NCI-H510A treated with DMSO at 0.1 percent for 48 hours (cell line): ENCODE results near the gene RPUSD3.
"Not testable (repeated sequence)": the region's sequence is repeated elsewhere in the genome, so short reads cannot be mapped to it uniquely, and the experiment has no call there.

Experiments used
- DNase-seq: peaks from one replicate; lab custom pipeline; 2025; lab: John Stamatoyannopoulos, UW

RPUSD3 gene, protein sequence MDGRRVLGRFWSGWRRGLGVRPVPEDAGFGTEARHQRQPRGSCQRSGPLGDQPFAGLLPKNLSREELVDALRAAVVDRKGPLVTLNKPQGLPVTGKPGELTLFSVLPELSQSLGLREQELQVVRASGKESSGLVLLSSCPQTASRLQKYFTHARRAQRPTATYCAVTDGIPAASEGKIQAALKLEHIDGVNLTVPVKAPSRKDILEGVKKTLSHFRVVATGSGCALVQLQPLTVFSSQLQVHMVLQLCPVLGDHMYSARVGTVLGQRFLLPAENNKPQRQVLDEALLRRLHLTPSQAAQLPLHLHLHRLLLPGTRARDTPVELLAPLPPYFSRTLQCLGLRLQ

GRCh38 chr3:9843715-9844438 lies at the start of gene RPUSD3:
Gene RPUSD3, minus strand, starts transcription at chr3:9844008. Its CDS starts 18 bp downstream, at chr3:9843990.
- peak; percentile 44 for DNase-seq

GRCh38 chr3:9891072-9891622 lies 47.3 kb upstream of the RPUSD3 start:
- DNase-seq = no peak

GRCh38 chr3:9890249-9891071 lies 46.7 kb upstream of the RPUSD3 start, which contains the start of gene JAGN1:
Gene JAGN1, plus strand, starts transcription at chr3:9890610. Its CDS starts 113 bp downstream, at chr3:9890723.
- peak; percentile 50 for DNase-seq

- no peak for DNase-seq
Observed at GRCh38 chr3:9889405-9889804, 45.6 kb upstream of the RPUSD3 start.

DNA sequence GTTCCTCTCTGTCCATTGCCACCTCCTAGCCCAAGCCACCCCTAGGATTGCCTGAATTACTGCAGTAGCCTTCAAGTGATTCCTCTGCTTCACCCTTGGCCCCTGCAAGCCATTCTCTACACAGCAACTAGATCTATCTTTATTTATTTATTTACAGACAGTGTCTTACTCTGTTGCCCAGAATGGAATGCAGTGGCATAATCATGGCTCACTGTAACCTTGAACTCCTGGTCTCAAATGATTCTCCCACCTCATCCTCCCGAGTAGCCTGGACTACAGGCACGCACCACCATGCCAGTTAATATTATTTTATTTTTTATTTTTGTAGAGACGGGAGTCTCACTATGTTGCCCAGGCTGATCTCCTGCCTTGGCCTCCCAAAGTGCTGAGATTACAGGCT lies 44.7 kb upstream of the RPUSD3 start:
- DNase-seq = no peak

DNA sequence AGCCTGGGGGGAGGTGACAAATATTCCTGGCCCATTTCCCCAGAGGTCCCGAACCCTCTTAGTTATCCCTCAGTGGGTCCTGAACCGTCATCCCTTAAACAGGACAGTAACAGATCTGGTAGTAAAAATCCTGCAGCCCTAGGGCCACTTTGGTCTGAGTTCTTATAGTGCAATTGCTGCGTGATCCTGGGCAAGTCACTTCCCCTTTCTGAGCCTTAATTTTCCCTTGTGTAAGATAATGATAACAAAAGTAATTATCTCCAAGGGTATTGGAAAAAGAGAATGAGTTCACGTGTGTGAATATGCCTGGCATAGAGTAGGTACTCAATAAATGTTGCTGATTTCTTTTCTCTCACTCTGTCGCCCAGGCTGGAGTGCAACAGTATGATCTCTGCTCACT lies 43.7 kb upstream of the RPUSD3 start:
- DNase-seq = no peak

DNA sequence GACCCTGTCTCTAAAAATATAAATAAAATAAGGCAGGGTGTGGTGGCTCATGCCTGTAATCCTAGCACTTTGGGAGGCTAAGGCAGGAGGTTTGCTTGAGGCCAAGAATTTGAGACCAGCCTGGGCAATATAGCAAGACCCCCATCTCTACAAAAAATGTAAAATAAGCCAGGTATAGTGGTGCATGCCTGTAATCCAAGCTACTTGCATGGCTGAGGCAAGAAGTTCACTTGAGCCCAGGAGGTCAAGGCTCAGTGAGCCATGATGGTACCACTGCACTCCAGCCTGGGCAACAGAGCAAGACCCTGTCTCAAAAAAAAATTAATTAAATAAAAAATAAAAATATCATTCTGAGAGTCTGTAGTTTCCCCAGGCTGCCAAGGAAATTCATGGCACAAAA lies 42.5 kb upstream of the RPUSD3 start:
- DNase-seq = no peak

GRCh38 chr3:9884555-9885165 lies 40.9 kb upstream of the RPUSD3 start:
- DNase-seq = no peak

GRCh38 chr3:9883706-9884554 lies 40.1 kb upstream of the RPUSD3 start:
- DNase-seq = no peak

GRCh38 chr3:9881441-9881840 lies 37.6 kb upstream of the RPUSD3 start:
- peak; percentile 6 for DNase-seq

- no peak for DNase-seq
Observed at GRCh38 chr3:9879830-9880549, 36.2 kb upstream of the RPUSD3 start, which contains the start of gene CIDEC. Gene CIDEC, minus strand, starts transcription at chr3:9880253. Its CDS starts 1,767 bp downstream, at chr3:9878486.

DNA sequence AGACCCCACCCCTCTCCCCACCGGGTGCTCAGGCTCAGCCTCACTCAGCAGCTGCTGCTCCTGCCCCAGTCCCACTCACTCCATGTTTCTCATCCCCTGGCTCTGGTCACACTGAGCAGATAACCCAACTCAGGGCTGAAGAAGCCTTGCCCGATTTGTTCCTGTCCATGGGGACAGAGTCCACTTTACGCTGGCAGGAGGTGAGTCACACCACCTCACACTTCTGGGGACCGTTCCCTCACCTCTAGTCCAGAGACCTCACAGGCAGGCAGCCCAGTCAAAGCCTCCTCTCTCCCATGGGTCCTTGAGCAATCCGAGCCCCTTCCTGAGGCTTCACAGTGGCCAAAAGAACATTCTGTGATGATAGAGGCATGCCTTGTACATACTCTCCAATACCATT lies 34.9 kb upstream of the RPUSD3 start:
- DNase-seq = no peak

GRCh38 chr3:9876991-9877390 lies 33.2 kb upstream of the RPUSD3 start:
- no peak for DNase-seq

- DNase-seq = not testable (repeated sequence)
Observed at GRCh38 chr3:9876255-9876654, 32.4 kb upstream of the RPUSD3 start.

DNA sequence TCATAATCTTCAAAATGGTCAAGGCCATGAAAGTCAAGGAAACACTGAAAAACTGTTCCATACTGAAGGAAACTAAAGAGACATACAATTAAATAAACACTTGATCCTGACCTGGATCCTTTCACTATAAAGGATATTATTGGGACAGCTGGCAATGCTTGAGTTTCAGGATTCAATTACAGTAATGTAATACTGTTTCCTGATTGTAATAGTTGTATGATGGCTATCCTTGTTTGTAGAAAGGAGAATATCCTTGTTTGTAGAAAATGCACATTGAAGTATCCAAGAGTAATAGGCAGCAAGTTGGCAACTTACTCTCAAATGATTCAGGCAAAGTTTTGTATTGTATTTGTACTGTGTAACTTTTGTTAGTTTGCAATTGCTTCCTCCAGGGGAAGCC lies 31.6 kb upstream of the RPUSD3 start:
- peak; percentile 70 for DNase-seq

- not testable (repeated sequence) for DNase-seq
Observed at GRCh38 chr3:9872067-9872466, 28.3 kb upstream of the RPUSD3 start.

GRCh38 chr3:9870978-9871377 lies 27.2 kb upstream of the RPUSD3 start:
- DNase-seq = no peak

GRCh38 chr3:9869955-9870354 lies 26.1 kb upstream of the RPUSD3 start:
- no peak for DNase-seq

DNA sequence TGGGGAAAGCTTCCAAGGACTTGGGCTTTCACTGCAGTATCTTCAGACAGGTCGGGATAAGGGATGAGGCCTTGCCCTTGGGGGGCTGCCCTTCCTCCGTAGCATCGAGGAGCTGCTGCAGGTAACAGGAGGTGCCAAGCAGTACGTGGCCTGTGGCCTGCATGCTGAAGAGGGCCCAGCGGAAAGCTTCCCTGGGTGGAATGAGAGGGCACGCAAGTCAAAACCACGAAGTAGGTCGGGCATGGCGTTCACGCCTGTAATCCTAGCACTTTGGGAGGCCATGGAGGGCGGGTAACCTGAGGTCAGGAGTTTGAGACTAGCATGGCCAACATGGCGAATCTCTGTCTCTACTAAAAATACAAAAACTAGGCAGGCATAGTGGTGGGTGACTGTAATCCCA lies 23.3 kb upstream of the RPUSD3 start:
- no peak for DNase-seq

DNA sequence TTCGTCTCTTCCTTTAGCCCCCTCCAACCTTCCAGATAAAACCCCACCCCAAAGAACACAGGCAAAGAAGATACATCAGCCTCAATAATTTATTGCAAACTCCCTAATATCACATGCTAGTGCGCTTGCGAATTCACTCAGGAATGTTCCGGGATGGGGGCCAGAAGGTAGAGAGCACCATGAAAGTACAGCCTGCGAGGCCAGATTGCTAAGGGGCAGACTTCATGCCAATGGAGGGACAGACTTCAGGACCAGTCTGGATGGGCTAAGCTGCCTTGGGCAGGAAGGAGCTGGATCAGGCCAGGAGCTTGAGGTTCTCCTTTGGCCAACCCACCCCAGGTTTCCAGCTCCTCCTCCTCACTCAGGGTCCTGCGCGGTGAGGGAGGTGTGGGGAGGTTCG lies 22.8 kb upstream of the RPUSD3 start:
- DNase-seq = no peak
